GM19043 (cell line): ENCODE results near the gene SENP3.
A peak's percentile ranks its signal among the peaks of the same experiment; 100 is the strongest.

Experiments used
- ATAC-seq: cut with Tn5 transposase; IDR thresholded peaks from one replicate; pipeline ENCODE4 v1.9.1; 2021; ENCODE audit warnings: low read depth; ENCODE audit not compliant: unreplicated experiment

Gene SENP3

DNA sequence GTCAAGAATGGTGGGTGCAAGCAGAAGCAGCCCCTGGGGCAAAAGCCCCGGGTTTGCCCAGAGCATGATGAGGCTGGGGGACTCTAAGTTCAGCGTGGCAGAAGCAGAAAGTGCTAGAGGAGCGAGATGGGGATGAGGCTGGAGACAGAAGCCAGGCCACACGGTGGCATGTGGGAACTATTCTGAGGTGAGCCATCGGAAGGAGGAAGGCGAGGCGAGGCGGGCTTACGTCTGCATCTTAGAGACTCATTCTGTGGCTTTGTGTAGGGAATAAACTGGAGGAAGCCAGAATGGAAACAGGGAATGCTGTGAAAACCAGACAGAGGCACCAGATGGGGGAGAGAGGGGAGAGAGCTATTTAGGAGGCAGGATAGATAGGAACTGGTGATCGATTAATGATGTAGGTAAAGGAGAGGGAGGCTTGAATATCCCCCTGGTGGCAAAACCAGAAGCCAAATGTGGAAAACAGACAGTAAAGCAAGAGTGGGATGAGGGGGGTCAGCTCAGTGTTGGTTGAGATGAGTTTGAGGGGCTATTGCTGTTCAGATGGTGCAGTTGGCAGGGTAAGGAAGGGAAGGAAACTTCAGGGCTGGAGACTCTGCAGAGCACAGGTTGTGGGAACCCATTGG is 6.3 kb upstream of the SENP3 start:
- ATAC-seq = no peak

DNA sequence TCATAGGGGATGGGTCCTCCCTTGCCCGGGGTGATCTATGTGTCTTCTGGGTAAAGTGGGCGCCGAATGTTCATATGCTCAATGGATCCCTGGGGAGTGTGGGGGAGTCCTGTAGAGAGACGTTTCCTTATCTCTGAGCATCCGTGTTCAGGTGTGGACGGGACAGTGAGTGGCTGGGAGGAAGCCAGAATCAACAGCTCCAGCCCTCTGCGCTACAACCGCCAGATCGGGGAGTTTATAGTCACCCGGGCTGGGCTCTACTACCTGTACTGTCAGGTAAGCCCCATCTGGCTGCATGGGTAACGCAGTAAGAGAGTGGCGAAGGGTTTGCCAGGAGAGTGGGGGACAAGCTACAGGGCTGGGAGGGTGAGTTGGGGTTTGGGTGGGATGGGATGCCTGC is 5.1 kb upstream of the SENP3 start:
- no peak for ATAC-seq

DNA sequence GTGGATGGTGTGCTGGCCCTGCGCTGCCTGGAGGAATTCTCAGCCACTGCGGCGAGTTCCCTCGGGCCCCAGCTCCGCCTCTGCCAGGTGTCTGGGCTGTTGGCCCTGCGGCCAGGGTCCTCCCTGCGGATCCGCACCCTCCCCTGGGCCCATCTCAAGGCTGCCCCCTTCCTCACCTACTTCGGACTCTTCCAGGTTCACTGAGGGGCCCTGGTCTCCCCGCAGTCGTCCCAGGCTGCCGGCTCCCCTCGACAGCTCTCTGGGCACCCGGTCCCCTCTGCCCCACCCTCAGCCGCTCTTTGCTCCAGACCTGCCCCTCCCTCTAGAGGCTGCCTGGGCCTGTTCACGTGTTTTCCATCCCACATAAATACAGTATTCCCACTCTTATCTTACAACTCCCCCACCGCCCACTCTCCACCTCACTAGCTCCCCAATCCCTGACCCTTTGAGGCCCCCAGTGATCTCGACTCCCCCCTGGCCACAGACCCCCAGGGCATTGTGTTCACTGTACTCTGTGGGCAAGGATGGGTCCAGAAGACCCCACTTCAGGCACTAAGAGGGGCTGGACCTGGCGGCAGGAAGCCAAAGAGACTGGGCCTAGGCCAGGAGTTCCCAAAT is 4.5 kb upstream of the SENP3 start:
- ATAC-seq = no peak

DNA sequence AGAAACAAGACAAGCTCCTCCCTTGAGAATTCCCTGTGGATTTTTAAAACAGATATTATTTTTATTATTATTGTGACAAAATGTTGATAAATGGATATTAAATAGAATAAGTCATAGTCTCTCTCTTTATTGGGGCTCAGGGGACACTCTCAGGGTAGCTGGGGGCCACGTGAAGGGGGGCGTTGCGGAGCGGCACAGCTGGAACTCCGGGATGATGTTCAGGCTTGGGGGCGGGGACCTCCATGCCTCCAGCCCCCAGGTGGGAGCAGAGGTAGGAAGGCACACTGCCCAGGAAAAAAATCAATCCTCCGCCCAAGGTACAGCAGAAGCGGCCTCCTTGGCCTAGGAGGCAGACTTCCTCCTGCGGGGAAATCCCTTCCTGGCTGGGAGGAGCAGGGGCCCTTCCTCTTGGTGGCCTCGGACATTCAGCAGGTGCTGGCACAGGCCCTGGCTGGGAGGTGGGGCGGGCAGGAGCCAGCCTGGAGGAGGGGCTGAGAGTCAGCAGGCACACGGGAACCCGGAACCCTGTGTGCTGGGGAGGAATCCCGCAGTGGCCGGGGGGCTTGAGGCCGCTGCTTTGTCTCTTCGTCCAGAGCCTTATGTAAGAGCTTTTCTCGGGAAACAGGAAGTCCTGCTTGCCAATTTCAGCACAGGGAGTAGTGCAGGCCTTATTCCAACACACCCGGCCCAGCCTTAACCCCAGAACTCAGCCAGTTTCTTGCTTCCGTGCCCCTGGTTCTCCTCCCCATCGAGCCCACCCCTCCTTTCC is 3.8 kb upstream of the SENP3 start:
- ATAC-seq = no peak

DNA sequence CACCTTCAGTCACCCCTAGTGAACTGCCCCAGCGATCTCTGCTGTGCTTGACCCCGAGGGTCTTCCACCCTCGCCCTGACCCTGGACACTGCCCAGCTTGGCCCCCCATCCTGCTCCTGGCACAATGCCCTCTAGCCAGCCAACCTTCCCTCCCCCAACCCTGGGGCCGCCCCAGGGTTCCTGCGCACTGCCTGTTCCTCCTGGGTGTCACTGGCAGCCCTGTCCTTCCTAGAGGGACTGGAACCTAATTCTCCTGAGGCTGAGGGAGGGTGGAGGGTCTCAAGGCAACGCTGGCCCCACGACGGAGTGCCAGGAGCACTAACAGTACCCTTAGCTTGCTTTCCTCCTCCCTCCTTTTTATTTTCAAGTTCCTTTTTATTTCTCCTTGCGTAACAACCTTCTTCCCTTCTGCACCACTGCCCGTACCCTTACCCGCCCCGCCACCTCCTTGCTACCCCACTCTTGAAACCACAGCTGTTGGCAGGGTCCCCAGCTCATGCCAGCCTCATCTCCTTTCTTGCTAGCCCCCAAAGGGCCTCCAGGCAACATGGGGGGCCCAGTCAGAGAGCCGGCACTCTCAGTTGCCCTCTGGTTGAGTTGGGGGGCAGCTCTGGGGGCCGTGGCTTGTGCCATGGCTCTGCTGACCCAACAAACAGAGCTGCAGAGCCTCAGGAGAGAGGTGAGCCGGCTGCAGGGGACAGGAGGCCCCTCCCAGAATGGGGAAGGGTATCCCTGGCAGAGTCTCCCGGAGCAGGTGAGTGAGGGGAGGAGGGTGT is 3.0 kb upstream of the SENP3 start, which contains the start of gene TNFSF13:
Gene TNFSF13, plus strand, starts transcription at position 207 of the 776 bp plus-strand sequence. Its CDS starts 290 bp downstream, at position 497.
- ATAC-seq = no peak

DNA sequence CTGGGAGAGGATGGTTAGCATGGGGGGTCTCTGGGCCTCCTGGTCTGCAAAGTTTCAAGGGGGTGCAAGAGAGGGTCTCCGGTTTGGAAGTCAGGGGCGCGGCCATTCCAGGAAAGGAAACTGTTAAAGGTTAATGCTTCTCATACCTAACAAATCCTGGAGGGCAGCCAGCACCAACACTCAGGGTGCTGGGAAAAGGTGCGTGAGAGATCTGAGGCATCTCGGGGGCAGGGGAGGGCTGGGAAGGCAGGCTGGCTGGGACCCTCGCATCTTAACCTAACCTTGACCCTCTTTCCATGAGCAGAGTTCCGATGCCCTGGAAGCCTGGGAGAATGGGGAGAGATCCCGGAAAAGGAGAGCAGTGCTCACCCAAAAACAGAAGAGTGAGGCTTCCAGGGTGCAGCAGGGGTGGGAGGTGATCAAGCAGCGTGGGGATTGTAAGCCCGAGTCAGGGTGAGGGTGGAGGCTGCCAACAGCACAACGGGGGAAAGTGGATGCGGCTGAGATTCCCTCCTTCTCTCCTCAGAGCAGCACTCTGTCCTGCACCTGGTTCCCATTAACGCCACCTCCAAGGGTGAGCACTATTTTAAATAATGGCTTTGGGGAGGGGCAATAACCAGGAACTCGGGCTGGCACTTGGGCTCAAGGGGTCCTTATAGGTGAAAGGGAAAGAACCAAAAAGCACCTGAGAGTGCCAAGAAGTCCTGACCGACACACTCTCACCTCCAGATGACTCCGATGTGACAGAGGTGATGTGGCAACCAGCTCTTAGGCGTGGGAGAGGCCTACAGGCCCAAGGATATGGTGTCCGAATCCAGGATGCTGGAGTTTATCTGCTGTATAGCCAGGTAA is 2.2 kb upstream of the SENP3 start:
- no peak for ATAC-seq

DNA sequence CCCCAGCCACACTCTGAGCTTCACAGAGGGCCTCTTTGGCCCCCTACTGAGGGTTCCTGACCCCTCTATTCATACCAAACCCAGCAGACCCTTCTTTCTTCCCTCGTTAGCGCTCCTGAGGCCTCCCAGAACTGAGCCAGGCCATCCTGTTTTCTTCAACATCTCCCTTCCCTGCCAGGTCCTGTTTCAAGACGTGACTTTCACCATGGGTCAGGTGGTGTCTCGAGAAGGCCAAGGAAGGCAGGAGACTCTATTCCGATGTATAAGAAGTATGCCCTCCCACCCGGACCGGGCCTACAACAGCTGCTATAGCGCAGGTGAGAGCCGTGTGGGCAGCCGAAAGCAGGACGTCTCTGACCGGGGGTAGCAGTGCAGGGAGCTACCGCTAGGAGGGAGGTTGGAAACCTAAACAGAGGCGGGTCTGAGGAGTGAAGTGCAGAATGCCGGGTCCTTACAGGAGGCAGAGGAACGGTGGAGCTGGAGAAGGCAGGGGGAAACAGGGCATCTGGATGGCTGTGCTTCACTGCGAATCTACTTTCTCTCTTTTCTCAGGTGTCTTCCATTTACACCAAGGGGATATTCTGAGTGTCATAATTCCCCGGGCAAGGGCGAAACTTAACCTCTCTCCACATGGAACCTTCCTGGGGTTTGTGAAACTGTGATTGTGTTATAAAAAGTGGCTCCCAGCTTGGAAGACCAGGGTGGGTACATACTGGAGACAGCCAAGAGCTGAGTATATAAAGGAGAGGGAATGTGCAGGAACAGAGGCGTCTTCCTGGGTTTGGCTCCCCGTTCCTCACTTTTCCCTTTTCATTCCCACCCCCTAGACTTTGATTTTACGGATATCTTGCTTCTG is 1.3 kb upstream of the SENP3 start:
- no peak for ATAC-seq

DNA sequence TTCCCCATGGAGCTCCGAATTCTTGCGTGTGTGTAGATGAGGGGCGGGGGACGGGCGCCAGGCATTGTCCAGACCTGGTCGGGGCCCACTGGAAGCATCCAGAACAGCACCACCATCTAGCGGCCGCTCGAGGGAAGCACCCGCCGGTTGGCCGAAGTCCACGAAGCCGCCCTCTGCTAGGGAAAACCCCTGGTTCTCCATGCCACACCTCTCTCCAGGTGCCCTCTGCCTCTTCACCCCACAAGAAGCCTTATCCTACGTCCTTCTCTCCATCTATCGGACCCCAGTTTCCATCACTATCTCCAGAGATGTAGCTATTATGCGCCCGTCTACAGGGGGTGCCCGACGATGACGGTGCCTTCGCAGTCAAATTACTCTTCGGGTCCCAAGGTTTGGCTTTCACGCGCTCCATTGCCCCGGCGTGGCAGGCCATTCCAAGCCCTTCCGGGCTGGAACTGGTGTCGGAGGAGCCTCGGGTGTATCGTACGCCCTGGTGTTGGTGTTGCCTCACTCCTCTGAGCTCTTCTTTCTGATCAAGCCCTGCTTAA is 617 bp upstream of the SENP3 start:
- no peak for ATAC-seq

DNA sequence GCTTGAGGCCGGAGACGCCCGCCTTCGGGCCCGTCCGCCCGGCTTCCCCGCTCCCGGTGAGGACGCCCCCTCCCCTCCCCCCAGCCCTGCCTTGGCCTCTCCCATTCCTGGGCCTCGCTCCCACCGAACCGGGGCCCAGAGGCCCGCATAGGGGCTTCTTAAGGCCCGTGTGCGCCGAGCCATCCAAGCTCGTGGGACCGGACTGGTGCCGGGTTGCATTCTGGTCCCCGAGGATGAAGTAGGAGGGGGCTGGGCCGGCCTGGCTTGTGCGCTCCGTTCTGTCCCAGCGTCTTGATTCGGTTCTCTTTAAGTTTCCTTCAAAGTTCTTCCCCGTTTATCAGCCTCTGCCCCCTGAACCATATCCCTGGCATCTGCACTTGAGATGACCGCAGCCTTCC is 488 bp downstream of the SENP3 start:
- no peak for ATAC-seq

DNA sequence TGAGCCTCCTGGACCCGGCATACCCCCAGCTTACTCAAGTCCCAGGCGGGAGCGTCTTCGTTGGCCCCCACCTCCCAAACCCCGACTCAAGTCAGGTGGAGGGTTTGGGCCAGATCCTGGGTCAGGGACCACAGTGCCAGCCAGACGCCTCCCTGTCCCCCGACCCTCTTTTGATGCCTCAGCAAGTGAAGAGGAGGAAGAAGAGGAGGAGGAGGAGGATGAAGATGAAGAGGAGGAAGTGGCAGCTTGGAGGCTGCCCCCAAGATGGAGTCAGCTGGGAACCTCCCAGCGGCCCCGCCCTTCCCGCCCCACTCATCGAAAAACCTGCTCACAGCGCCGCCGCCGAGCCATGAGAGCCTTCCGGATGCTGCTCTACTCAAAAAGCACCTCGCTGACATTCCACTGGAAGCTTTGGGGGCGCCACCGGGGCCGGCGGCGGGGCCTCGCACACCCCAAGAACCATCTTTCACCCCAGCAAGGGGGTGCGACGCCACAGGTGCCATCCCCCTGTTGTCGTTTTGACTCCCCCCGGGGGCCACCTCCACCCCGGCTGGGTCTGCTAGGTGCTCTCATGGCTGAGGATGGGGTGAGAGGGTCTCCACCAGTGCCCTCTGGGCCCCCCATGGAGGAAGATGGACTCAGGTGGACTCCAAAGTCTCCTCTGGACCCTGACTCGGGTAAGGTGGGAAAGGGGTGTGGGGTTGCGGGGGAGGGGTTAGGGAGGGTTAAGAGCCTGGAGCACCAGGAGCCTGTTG is 1.6 kb downstream of the SENP3 start:
- no peak for ATAC-seq

DNA sequence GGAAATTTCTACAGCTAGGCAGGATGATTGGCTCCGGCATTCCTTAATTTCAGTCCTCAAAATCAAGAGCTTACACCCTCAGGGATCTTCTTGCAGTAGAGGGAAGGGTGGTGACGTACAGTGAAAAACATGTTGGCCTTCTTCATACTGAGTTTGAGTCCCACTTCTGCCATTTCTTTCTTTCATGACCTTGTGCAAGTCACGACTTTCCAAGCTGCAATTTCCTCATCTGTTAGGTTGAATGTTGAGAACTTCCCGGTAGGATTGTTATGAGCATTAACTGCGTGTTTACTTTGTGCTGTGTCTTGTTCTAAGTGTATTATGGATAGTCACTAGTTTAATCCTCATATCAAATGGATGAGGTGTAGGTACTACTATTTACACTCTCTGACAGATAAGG is 7.9 kb downstream of the SENP3 start:
- ATAC-seq = no peak

DNA sequence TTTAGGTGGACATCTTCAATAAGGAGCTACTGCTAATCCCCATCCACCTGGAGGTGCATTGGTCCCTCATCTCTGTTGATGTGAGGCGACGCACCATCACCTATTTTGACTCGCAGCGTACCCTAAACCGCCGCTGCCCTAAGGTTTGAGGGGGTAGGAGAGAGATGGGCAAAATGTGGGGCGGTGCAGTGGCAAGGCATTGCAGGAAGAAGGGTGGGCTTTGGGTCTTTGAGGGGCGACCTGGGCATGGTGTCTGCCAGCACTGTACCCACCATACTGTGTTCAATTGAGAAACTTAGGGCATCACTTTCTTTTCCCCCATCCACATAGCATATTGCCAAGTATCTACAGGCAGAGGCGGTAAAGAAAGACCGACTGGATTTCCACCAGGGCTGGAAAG is 8.6 kb downstream of the SENP3 start:
- ATAC-seq = no peak

DNA sequence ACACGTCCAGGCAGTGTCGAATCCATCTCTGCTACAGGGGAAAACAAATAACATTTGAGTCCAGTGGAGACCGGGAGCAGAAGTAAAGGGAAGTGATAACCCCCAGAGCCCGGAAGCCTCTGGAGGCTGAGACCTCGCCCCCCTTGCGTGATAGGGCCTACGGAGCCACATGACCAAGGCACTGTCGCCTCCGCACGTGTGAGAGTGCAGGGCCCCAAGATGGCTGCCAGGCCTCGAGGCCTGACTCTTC is 10.5 kb downstream of the SENP3 start:
- no peak for ATAC-seq

DNA sequence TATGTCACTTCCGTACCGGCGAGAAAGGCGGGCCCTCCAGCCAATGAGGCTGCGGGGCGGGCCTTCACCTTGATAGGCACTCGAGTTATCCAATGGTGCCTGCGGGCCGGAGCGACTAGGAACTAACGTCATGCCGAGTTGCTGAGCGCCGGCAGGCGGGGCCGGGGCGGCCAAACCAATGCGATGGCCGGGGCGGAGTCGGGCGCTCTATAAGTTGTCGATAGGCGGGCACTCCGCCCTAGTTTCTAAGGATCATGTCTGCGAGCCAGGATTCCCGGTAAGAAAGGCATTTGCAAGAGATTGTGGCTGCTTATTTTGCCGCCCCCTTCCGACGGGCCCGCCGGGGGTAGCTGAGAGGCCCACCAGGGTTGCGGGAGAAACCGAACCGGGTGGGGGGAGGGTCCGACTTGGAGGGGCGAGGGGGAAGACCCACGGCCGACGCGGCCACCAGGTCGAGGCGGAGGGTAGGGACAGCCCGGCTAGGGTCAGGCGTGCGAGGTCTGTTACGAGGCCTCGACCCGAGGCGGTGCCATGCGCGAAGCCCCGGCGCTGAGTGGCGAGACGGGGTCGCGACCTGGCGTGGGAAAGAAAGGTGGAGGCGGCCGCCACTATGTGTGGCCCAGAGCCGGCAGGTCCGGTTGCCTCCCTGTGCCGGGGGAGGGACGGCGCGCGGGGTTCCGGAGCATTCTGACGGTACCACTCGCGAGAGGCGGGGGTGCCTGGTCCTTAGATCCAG is 11.0 kb downstream of the SENP3 start:
- peak; percentile 92 for ATAC-seq

DNA sequence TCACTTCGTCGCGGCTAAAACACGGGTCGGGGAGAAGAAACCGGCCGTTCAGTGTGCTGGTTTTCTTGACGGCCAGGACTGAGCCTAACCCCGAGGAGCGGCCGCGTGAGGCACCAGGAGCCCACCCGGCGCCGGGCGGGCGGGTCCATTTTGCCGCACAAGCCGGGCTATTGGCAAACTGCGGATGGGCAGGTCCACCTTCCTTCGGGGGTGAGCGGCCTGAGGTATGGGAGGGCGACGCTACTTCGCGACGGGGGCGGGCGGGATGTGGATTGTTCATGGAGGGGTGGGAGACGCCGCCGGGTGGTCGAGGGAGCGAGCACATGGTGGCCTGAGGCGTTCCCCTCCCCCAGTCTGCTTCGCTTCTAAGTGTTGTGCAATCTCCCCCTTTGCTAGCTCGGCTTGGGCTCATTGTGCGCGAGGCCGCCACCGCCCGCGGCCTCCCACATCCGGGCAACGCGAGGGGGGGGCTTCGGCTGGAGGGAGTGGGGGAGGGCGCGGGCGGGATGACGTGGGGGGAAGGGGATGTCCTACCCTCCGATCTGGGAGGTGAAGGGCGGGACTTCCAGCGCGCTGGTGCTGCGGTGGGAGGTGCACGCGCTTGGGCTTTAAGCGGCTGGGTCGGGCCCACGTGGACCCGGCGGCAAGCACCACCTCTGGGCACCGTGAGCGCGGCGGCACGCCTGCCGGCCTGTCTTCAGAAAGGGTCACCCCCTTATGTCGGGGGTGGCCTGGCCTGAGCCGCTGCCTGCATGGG is 11.8 kb downstream of the SENP3 start:
- no peak for ATAC-seq

DNA sequence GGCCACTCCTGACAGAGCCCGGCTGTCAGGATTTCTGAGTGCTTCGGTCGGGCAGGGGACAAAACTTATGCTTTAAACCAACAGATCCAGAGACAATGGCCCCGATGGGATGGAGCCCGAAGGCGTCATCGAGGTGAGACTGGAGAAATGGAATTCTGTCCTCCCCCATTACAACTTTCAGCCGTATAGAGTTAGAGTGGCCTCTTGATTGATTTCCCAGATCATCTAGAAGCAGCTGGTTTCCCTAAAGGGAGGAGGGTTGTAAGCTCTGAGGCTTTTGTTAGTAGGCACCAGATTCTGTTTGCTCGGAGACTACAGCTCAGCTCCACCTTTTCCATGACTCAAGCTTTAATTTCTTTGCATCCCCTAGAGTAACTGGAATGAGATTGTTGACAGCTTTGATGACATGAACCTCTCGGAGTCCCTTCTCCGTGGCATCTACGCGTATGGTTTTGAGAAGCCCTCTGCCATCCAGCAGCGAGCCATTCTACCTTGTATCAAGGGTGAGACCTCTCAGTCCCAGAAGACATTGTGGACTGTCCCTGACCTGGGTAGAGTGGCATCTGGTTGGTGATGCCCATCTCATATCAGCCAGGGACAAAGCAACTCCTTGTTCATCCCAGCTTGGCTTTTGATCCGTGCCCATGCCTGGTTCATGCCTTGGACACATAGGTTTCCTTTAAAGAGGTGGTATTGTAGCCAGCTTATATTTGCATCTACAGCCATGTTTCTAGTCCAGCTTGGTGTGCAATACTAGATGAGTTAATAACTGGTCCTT is 12.6 kb downstream of the SENP3 start:
- no peak for ATAC-seq
